GM12878 (cell line): ENCODE results near the gene PLEKHA5. TPM values are rescaled to one million over a fixed set of nuclear protein-coding genes. Genes with fewer than 3 reads are reported as not detected.

ENCODE experiments used
- ATAC-seq: fragments of 200-7000 bp; cut with Tn5 transposase; 3 replicates; pipeline ENCODE4 v1.9.1; 2020; ENCODE audit warnings: mild to moderate bottlenecking, moderate library complexity
- BruUV-seq: library from RNA; stranded (reverse); fragments of 400-500 nt; replicated peaks from 2 replicates; lab custom pipeline; 2021; lab: Mats Ljungman, UMichigan
- CTCF ChIA-PET: fragments of 300-600 bp; sonication (Branson Sonifier 250); formaldehyde crosslinking; extraction: SDS; loops from one replicate; lab custom pipeline; 2021; ENCODE audit warnings: inconsistent platforms; lab: Yijun Ruan, JAX
- POLR2A ChIA-PET: fragments of 350-600 bp; formaldehyde crosslinking; extraction: SDS; loops from one replicate; lab custom pipeline; 2021; ENCODE audit warnings: inconsistent platforms; lab: Charles Lee
- RAD21 ChIA-PET: fragments of 300-600 bp; sonication (Branson Sonifier 250); formaldehyde crosslinking; loops from one replicate; lab custom pipeline; 2023; ENCODE audit warnings: antibody characterized with exemption; ENCODE audit not compliant: unreplicated experiment; lab: Charles Lee
- SMC1A ChIA-PET: fragments of 300-600 bp; sonication (Branson Sonifier 250); formaldehyde crosslinking; loops from one replicate; lab custom pipeline; 2023; ENCODE audit not compliant: unreplicated experiment, uncharacterized antibody; lab: Charles Lee
- DNase-seq: peaks from one replicate; pipeline ENCODE4 v3.0.0-alpha.2; 2011; ENCODE audit warnings: low read depth, low spot score
- FAIRE-seq: peaks from 3 replicates; lab custom pipeline; 2011; peaks lifted over from hg19 to GRCh38; lab: Jason Lieb, UNC
- H2AFZ ChIP-seq: 2 replicates; pipeline ENCODE4 v1.6.0; 2011; ENCODE audit warnings: low read depth, low read length, control low read depth; ENCODE audit not compliant: control insufficient read depth
- H3K27ac ChIP-seq: 2 replicates; pipeline ENCODE4 v1.5.1; 2011; ENCODE audit warnings: control low read depth; ENCODE audit not compliant: control insufficient read depth, insufficient read depth
- H3K27me3 ChIP-seq, 2 experiments: replicated peaks in 1 of 2; 2 replicates each; pipeline versions ENCODE4 v1.6.0 to v1.6.1; 2011; ENCODE audit warnings: low read length in 1 of 2; ENCODE audit not compliant: control insufficient read depth in 2 of 2, insufficient read depth in 2 of 2
- H3K36me3 ChIP-seq, 2 experiments: 2 replicates each; pipeline ENCODE4 v1.5.1; 2011; ENCODE audit warnings: low read length in 1 of 2; ENCODE audit not compliant: control insufficient read depth in 2 of 2, insufficient read depth in 2 of 2
- H3K4me1 ChIP-seq: 2 replicates; pipeline ENCODE4 v1.6.1; 2011; ENCODE audit warnings: mild to moderate bottlenecking, low read length, moderate library complexity, mixed read lengths; ENCODE audit not compliant: control insufficient read depth, insufficient read depth
- H3K4me2 ChIP-seq: 2 replicates; pipeline ENCODE4 v1.6.0; 2011; ENCODE audit warnings: control low read depth; ENCODE audit not compliant: control insufficient read depth, insufficient read depth
- H3K4me3 ChIP-seq: fragments of 200-600 bp; sonication (generic); 2 replicates; pipeline ENCODE4 v1.5.1; 2016
- H3K79me2 ChIP-seq: 2 replicates; pipeline ENCODE4 v1.6.0; 2011; ENCODE audit warnings: low read length; ENCODE audit not compliant: control insufficient read depth, insufficient read depth
- H3K9ac ChIP-seq: 2 replicates; pipeline ENCODE4 v1.8.0; 2011; ENCODE audit warnings: low read length, control low read depth, mixed read lengths; ENCODE audit not compliant: control insufficient read depth, insufficient read depth
- H3K9me3 ChIP-seq: replicated peaks from 3 replicates; pipeline ENCODE4 v1.5.1; 2011; ENCODE audit warnings: mild to moderate bottlenecking, low read length; ENCODE audit not compliant: control insufficient read depth, insufficient read depth
- H4K20me1 ChIP-seq: 2 replicates; pipeline ENCODE4 v1.6.0; 2011; ENCODE audit not compliant: control insufficient read depth, insufficient read depth
- ATF2 ChIP-seq: IDR thresholded peaks from 2 replicates; pipeline ENCODE4 v1.6.1; 2012; ENCODE audit warnings: low read length, inconsistent platforms
- CHD4 ChIP-seq: fragments of 200-600 bp; sonication (generic); IDR thresholded peaks from 2 replicates; pipeline ENCODE4 v1.6.1; 2016; ENCODE audit warnings: mild to moderate bottlenecking
- CUX1 ChIP-seq: IDR thresholded peaks from 2 replicates; pipeline ENCODE4 v1.6.1; 2012; ENCODE audit warnings: improper control_type of control experiment, low read depth, low read length; ENCODE audit not compliant: insufficient replicate concordance
- HDAC6 ChIP-seq: fragments of 200-600 bp; sonication (generic); IDR thresholded peaks from one replicate; pipeline ENCODE4 v1.8.0; 2017; ENCODE audit warnings: antibody characterized with exemption; ENCODE audit not compliant: unreplicated experiment
- KAT2A ChIP-seq: conservative IDR thresholded peaks from 2 replicates; pipeline ENCODE4 v1.6.1; 2011; ENCODE audit warnings: low read depth, low read length; ENCODE audit not compliant: control insufficient read depth
- KLF5 ChIP-seq: fragments of 450-650 bp; IDR thresholded peaks from 2 replicates; pipeline ENCODE4 v1.6.1; 2014; ENCODE audit warnings: mild to moderate bottlenecking; ENCODE audit not compliant: partially characterized antibody
- NRF1 ChIP-seq: conservative IDR thresholded peaks from 2 replicates; pipeline ENCODE4 v1.6.1; 2011; ENCODE audit warnings: mild to moderate bottlenecking, low read depth, low read length, improper control_type of control experiment
- RB1 ChIP-seq: fragments of 450-650 bp; formaldehyde crosslinking; IDR thresholded peaks from 2 replicates; pipeline ENCODE4 v1.6.1; 2017; ENCODE audit warnings: mild to moderate bottlenecking, borderline replicate concordance
- RELA ChIP-seq: fragments of 450-650 bp; IDR thresholded peaks from 2 replicates; pipeline ENCODE4 v1.8.0; 2014; ENCODE audit warnings: borderline replicate concordance; ENCODE audit not compliant: partially characterized antibody
- SIN3A ChIP-seq: IDR thresholded peaks from 2 replicates; pipeline ENCODE4 v1.6.1; 2012; ENCODE audit warnings: low read depth, low read length, improper control_type of control experiment
- TBL1XR1 ChIP-seq: IDR thresholded peaks from 2 replicates; pipeline ENCODE4 v1.6.1; 2012; ENCODE audit warnings: low read depth, low read length, improper control_type of control experiment
- ZBTB11 ChIP-seq: fragments of 450-650 bp; formaldehyde crosslinking; IDR thresholded peaks from 2 replicates; pipeline ENCODE4 v1.5.0; 2022; ENCODE audit warnings: mild to moderate bottlenecking, missing genetic modification characterization
- ZNF384 ChIP-seq: IDR thresholded peaks from 2 replicates; pipeline ENCODE4 v1.6.1; 2012; ENCODE audit warnings: low read depth, mild to moderate bottlenecking, low read length, improper control_type of control experiment, borderline replicate concordance
- WGBS: methylation state at CpG from one replicate; pipeline ENCODE4 v1.1.6; 2016; ENCODE audit warnings: low lambda C conversion rate; ENCODE audit not compliant: insufficient replicate concordance, insufficient coverage; ENCODE audit errors: missing lambda C conversion rate; 5-methylcytosine and 5-hydroxymethylcytosine counted together
- in situ Hi-C: fragments of 300-500 bp; cut with MboI; formaldehyde crosslinking; loops from 9 replicates; pipeline ENCODE4 v1.14.3; 2018; ENCODE audit warnings: mixed read lengths
- intact Hi-C: fragments of 100-400 bp; cut with micrococcal nuclease; formaldehyde crosslinking; loops from one replicate; pipeline ENCODE4 v1.14.2; 2022; ENCODE audit not compliant: unreplicated experiment
- polyA plus RNA-seq, 11 experiments: library from polyadenylated mRNA; depleted of rRNA in 4 of 11; unstranded in 6 of 11; stranded (reverse) in 5 of 11; fragments of >200 nt; fragmentation: Nextera tagmentation in 4 of 11; fragmentation: Illumina TruSeq in 1 of 11; extraction: Ambion mirVana in 4 of 11; extraction: Trizol in 1 of 11; gene quantifications; 1 replicate in 1 of 11; 2 replicates in 10 of 11; pipeline versions ENCODE4 v1.2.1 to v1.2.3, GENCODE V29; 2011 to 2016; ENCODE audit warnings: inconsistent platforms in 2 of 11, missing spikeins in 2 of 11, low read depth in 1 of 11
- total RNA-seq, 4 experiments: library from RNA; depleted of rRNA in 3 of 4; stranded (reverse); fragments of >200 nt in 3 of 4; fragmentation: Illumina TruSeq in 1 of 4; extraction: Trizol in 1 of 4; gene quantifications; 2 replicates each; pipeline versions ENCODE4 v1.2.1 to v1.2.3, GENCODE V29; 2013 to 2021

Gene PLEKHA5
- total and polyA plus RNA-seq, 10 of the 15 experiments (the other 5 are each of a cell fraction or from before 2014, with no cell fraction given) = 0.09 to 0.33 (median 0.18) TPM; not detected in 3

- TF ChIP-seq ZNF384 (no peak), CUX1 (no peak), TBL1XR1 (no peak), HDAC6 (no peak), SIN3A (no peak)
These were observed 122.1 kb downstream of the PLEKHA5 start (continued) for GRCh38 chr12:19251481-19252132.

DNA sequence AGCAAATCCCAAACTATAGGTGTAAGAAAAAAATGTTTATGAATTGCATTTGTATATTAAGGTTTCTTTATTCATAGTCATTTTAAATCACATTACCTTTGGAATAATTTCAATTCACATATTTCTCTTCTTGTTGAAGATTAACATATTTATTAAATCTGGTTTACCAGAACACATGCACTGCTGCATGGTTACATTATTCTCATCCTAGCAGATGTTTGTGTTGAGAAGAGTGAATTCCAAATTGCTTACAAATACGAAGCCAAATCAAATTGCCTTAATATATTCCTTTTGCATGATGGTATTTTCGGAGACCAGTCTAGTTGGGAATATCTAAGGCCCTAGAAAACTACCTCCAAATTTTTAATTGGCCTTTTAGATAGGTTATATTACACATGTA lies 130.6 kb downstream of the PLEKHA5 start:
- no peak overlapping the region for H3K27ac ChIP-seq
- in situ Hi-C loops = no loop called here
- H3K36me3 ChIP-seq = no peaks in the 10 kb centered on the region
- H3K4me2 ChIP-seq = no peak overlapping the region
- BruUV-seq = no TSS peak
- H2AFZ ChIP-seq = no peak overlapping the region
- SMC1A ChIA-PET = interaction anchor here (0.9 kb wide), 1 partner anchor 15 kb away, joined by 3 read pairs; no protein-coding TSS in a partner anchor
- no peak for ATAC-seq
- RAD21 ChIA-PET = no interaction called here
- H3K9ac ChIP-seq = no peak overlapping the region
- DNase-seq = no peak
- WGBS = 9% methylated on average over 2 of the region's 2 CpGs
- POLR2A ChIA-PET = interaction anchor here (0.7 kb wide), 1 partner anchor 13 kb away, joined by 6 read pairs; no protein-coding TSS in a partner anchor
- no peaks in the 10 kb centered on the region for H3K79me2 ChIP-seq
- no peaks in the 10 kb centered on the region for H4K20me1 ChIP-seq
- no peak for FAIRE-seq
- CTCF ChIA-PET = no interaction called here
- no peak overlapping the region for H3K4me3 ChIP-seq
- H3K4me1 ChIP-seq = no peaks in the 10 kb centered on the region
- no peaks in the 10 kb centered on the region for H3K9me3 ChIP-seq
- no peaks in the 10 kb centered on the region for H3K27me3 ChIP-seq
- intact Hi-C loops = no loop called here
- no peak for TF ChIP-seq CHD4
- no peak for TF ChIP-seq RB1
- TF ChIP-seq NRF1 = no peak
- TF ChIP-seq ATF2 = no peak
- no peak for TF ChIP-seq ZBTB11 (CRISPR knock-in tag)
- no peak for TF ChIP-seq KLF5
- no peak for TF ChIP-seq KAT2A
- TF ChIP-seq RELA = no peak
